SH-SY5Y (cell line): Measurements from ENCODE around the gene LIMK2.

Experiments
- GATA2 ChIP-seq: IDR thresholded peaks from 2 replicates; pipeline ENCODE4 v1.6.1; 2011; ENCODE audit warnings: mild to moderate bottlenecking, low read depth, low read length
- GATA3 ChIP-seq: IDR thresholded peaks from 2 replicates; pipeline ENCODE4 v1.6.1; 2011; ENCODE audit warnings: low read depth, mild to moderate bottlenecking, low read length, moderate library complexity

Gene LIMK2

DNA sequence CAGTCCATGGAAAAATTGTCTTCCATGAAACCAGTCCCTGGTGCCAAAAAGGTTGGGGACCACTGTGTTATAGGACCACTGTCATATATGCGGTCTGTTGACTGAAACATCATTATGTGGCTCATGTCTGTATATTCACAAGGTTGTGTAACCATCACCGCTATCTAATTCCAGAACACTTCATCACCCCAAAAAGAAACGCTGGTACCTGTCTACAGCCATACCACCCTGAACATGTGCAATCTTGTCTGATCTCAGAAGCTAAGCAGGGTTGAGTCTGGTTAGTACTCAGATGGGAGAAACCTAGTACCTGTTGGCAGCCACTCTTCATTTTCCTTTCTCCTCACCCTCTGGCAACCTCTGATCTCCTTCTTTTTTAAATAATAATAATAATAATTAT lies 93.1 kb downstream of the LIMK2 start:
- no peak for TF ChIP-seq GATA2
- TF ChIP-seq GATA3 = no peak

GRCh38 chr22:31308181-31308580 lies 96.1 kb downstream of the LIMK2 start:
- TF ChIP-seq GATA2 (no peak), GATA3 (no peak)

DNA sequence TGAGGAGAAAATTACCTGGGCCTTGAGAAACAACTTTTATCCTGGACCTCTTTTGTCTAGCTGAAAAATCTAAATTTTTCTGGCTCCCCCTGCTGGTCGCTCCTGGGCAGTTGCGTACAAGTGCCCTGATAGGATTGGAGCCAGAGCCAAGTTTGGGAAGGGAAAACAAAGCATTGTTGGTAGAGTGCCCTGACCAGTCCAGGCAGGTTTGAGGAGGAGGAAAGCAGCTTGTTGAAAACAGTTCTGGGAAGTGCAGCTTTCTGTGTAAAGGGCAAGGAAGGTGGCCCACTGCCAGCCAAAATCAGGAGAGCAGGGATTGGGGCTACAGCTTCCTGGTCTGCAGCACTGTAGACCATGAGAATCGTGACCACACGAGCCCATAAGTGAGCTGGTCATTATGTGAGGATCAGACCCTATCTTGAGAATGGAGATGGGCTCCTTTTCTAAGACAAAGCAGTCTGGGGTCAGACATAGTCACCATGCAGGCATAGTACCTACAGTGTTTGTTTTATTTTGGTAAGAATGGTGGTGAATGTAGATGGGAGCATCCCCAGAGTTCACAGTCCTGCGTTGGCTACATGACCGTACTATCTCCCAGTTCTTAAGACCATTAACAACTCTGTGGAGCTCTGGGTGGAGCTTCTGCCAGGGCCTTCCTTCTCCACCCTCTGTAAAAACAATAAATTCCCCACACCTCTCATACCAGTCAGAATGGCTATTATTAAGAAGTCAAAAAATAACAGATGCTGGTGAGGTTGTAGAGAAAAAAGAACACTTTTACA lies 101.5 kb downstream of the LIMK2 start:
- no peak for TF ChIP-seq GATA3
- TF ChIP-seq GATA2 = no peak

- TF ChIP-seq GATA3 (no peak), GATA2 (no peak)
Observed at GRCh38 chr22:31321421-31321820, 109.3 kb downstream of the LIMK2 start.

- no peak for TF ChIP-seq GATA3
Observed at GRCh38 chr22:31323578-31324550, 111.8 kb downstream of the LIMK2 start.

GRCh38 chr22:31326877-31327276 lies 114.8 kb downstream of the LIMK2 start:
- TF ChIP-seq GATA2 (no peak), GATA3 (no peak)

DNA sequence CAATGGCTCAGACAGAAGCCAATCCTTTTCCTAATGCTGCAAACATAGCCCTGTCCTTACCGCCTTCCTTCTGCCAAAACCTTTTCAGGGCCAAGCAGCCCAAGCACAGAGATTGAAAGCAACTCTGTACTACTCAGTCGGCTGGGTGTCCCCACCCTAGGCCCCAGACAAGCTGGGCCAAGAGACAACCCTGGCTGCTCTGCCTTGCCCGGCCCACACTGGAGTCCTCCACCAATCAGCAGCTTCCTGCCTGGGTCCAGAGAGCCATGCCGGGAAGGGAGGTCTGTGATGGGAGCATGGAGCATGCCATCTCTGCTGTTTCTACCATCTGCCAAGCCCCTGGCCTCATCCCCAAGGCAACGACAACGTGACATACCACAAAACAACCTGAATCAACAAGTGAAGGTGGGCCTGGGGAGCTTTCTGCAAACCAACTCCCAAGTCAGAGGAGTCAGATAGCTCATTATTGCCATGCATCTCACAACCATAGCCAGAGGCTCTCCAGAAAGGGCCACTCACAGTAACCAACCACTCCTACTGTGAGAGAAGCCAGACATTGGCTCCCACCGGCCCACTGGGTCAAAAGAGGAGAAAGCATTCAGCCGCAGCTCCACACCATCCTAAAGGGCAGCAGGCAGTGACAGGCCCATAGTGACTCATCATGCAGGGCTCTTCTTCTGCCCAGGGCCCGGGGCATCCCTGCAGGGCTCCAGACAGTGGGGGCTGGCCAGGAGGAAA lies 115.9 kb downstream of the LIMK2 start:
- TF ChIP-seq GATA2 (no peak), GATA3 (no peak)

- no peak for TF ChIP-seq GATA2
- TF ChIP-seq GATA3 = no peak
Observed at GRCh38 chr22:31328544-31328960, 116.5 kb downstream of the LIMK2 start.

DNA sequence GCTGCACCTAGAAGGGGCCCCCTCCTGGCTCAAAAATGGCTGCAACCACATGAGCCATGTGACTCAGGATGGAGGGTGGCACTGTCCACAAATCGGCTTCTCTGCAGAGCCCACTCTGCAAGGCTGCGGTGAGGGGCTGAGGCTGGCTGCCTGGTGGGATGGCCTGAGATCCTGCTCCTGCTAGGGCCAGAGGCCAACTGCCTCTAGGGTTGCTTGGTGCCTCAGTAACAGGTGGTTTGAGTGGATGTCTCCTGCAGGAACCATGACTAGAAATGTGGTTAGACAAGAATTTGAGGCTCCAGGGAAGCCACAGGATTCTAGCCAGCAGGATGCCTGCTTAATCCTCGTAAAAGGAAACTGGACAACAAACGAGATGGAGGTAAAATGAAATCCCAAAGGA lies 116.9 kb downstream of the LIMK2 start:
- TF ChIP-seq GATA2 (no peak), GATA3 (no peak)
